Stimulated activated naive CD8-positive, alpha-beta T cell treated with anti-CD3 and anti-CD28 coated beads, Interleukin-15, Interleukin-2, amounts not matched to agents 100 ng/mL and 50 ng/mL, for 24 hours (primary cell): Measurements from ENCODE around the gene CRELD1.

Experiments used
- H3K27ac Mint-ChIP-seq: one replicate; pipeline ENCODE4 v1.8.0; 2021; ENCODE audit warnings: mild to moderate bottlenecking, mixed read lengths
- H3K27me3 Mint-ChIP-seq: one replicate; pipeline ENCODE4 v1.8.0; 2021; ENCODE audit warnings: mixed read lengths
- H3K36me3 Mint-ChIP-seq: one replicate; pipeline ENCODE4 v1.8.0; 2021; ENCODE audit warnings: low read depth, mixed read lengths
- H3K4me1 Mint-ChIP-seq: one replicate; pipeline ENCODE4 v1.8.0; 2021; ENCODE audit warnings: low read depth, mixed read lengths
- H3K4me3 Mint-ChIP-seq: one replicate; pipeline ENCODE4 v1.8.0; 2021; ENCODE audit warnings: mild to moderate bottlenecking, mixed read lengths
- H3K9me3 Mint-ChIP-seq: one replicate; pipeline ENCODE4 v1.8.0; 2021; ENCODE audit warnings: mixed read lengths

CRELD1 gene

GRCh38 chr3:9915254-9916141 lies 18.1 kb upstream of the CRELD1 start:
- H3K4me1 Mint-ChIP-seq, result peaks cover 27% of the 10 kb centered on the region
- H3K9me3 Mint-ChIP-seq, result no peaks in the 10 kb centered on the region
- peaks cover 6% of the 10 kb centered on the region for H3K27me3 Mint-ChIP-seq
- H3K36me3 Mint-ChIP-seq, result no peaks in the 10 kb centered on the region
- H3K4me3 Mint-ChIP-seq, result peak overlapping the region; percentile 70
- peak overlapping the region; percentile 36 for H3K27ac Mint-ChIP-seq

GRCh38 chr3:9916346-9916733 lies 17.3 kb upstream of the CRELD1 start:
- Mint-ChIP-seq H3K27me3 (peaks cover 6% of the 10 kb centered on the region), H3K27ac (peak overlapping the region; percentile 31), H3K9me3 (no peaks in the 10 kb centered on the region), H3K4me3 (peak overlapping the region; percentile 70), H3K36me3 (no peaks in the 10 kb centered on the region), H3K4me1 (peaks cover 27% of the 10 kb centered on the region)

- Mint-ChIP-seq H3K27ac (peak within 1 kb of the TSS; percentile 36), H3K4me3 (peak within 1 kb of the TSS; percentile 70), H3K36me3 (no peaks in the 10 kb centered on the region), H3K4me1 (peaks cover 22% of the 10 kb centered on the region), H3K9me3 (no peaks in the 10 kb centered on the region), H3K27me3 (peaks cover 4% of the 10 kb centered on the region)
These were observed 16.6 kb upstream of the CRELD1 start, which contains the start of gene IL17RC for GRCh38 chr3:9916734-9917680. IL17RC (plus strand) TSS chr3:9917098; CDS start chr3:9917316, 218 bp downstream.

- Mint-ChIP-seq H3K9me3 (no peaks in the 10 kb centered on the region), H3K27me3 (peaks cover 4% of the 10 kb centered on the region), H3K4me1 (peaks cover 14% of the 10 kb centered on the region), H3K4me3 (no peak overlapping the region), H3K27ac (no peak overlapping the region), H3K36me3 (no peaks in the 10 kb centered on the region)
These were observed 15.8 kb upstream of the CRELD1 start for GRCh38 chr3:9917820-9918219.

- no peaks in the 10 kb centered on the region for H3K36me3 Mint-ChIP-seq
- H3K27ac Mint-ChIP-seq, result no peak overlapping the region
- peaks cover 4% of the 10 kb centered on the region for H3K27me3 Mint-ChIP-seq
- no peaks in the 10 kb centered on the region for H3K9me3 Mint-ChIP-seq
- no peak overlapping the region for H3K4me3 Mint-ChIP-seq
- H3K4me1 Mint-ChIP-seq, result peaks cover 13% of the 10 kb centered on the region
These were observed 15.2 kb upstream of the CRELD1 start for GRCh38 chr3:9918261-9919038.

GRCh38 chr3:9928158-9928557 lies 5.5 kb upstream of the CRELD1 start:
- H3K27me3 Mint-ChIP-seq, result no peaks in the 10 kb centered on the region
- H3K4me1 Mint-ChIP-seq, result peaks cover 16% of the 10 kb centered on the region
- no peaks in the 10 kb centered on the region for H3K36me3 Mint-ChIP-seq
- H3K4me3 Mint-ChIP-seq, result no peak overlapping the region
- no peaks in the 10 kb centered on the region for H3K9me3 Mint-ChIP-seq
- no peak overlapping the region for H3K27ac Mint-ChIP-seq

GRCh38 chr3:9930804-9931418 lies 2.7 kb upstream of the CRELD1 start:
- Mint-ChIP-seq H3K4me3 (no peak overlapping the region), H3K4me1 (peaks cover 41% of the 10 kb centered on the region), H3K27ac (no peak overlapping the region), H3K9me3 (no peaks in the 10 kb centered on the region), H3K27me3 (no peaks in the 10 kb centered on the region), H3K36me3 (peaks cover 11% of the 10 kb centered on the region)

GRCh38 chr3:9932535-9932842 lies 1.1 kb upstream of the CRELD1 start:
- Mint-ChIP-seq H3K4me1 (peaks cover 41% of the 10 kb centered on the region), H3K9me3 (no peaks in the 10 kb centered on the region), H3K27ac (peak overlapping the region; percentile 94), H3K4me3 (peak overlapping the region; percentile 96), H3K36me3 (peaks cover 21% of the 10 kb centered on the region), H3K27me3 (no peaks in the 10 kb centered on the region)

- Mint-ChIP-seq H3K27me3 (no peaks in the 10 kb centered on the region), H3K9me3 (no peaks in the 10 kb centered on the region), H3K27ac (peak overlapping the region; percentile 94), H3K4me3 (peak overlapping the region; percentile 96), H3K36me3 (peaks cover 21% of the 10 kb centered on the region), H3K4me1 (peaks cover 41% of the 10 kb centered on the region)
These were observed 632 bp upstream of the CRELD1 start for GRCh38 chr3:9932843-9933560.

- Mint-ChIP-seq H3K9me3 (no peaks in the 10 kb centered on the region), H3K4me1 (peaks cover 41% of the 10 kb centered on the region), H3K27me3 (no peaks in the 10 kb centered on the region), H3K27ac (peak overlapping the region; percentile 94), H3K4me3 (peak overlapping the region; percentile 96), H3K36me3 (peaks cover 21% of the 10 kb centered on the region)
These were observed 594 bp downstream of the CRELD1 start for GRCh38 chr3:9934235-9934621.

- no peaks in the 10 kb centered on the region for H3K9me3 Mint-ChIP-seq
- H3K27me3 Mint-ChIP-seq, result no peaks in the 10 kb centered on the region
- H3K36me3 Mint-ChIP-seq, result peaks cover 21% of the 10 kb centered on the region
- H3K4me3 Mint-ChIP-seq, result peak overlapping the region; percentile 96
- H3K4me1 Mint-ChIP-seq, result peaks cover 41% of the 10 kb centered on the region
- H3K27ac Mint-ChIP-seq, result peak overlapping the region; percentile 94
These were observed 1.4 kb downstream of the CRELD1 start for GRCh38 chr3:9934993-9935392.

GRCh38 chr3:9935966-9936510 lies 2.4 kb downstream of the CRELD1 start:
- H3K27me3 Mint-ChIP-seq, result no peaks in the 10 kb centered on the region

GRCh38 chr3:9937486-9938238 lies 4.0 kb downstream of the CRELD1 start:
- Mint-ChIP-seq H3K27me3 (no peaks in the 10 kb centered on the region), H3K27ac (no peak overlapping the region), H3K9me3 (no peaks in the 10 kb centered on the region), H3K36me3 (peaks cover 21% of the 10 kb centered on the region), H3K4me1 (peaks cover 26% of the 10 kb centered on the region), H3K4me3 (no peak overlapping the region)

More at GRCh38 chr3:9935966-9936510, 2.4 kb downstream of the CRELD1 start:
- H3K4me1 Mint-ChIP-seq, result peaks cover 40% of the 10 kb centered on the region
- H3K36me3 Mint-ChIP-seq, result peaks cover 21% of the 10 kb centered on the region
- H3K4me3 Mint-ChIP-seq, result no peak overlapping the region
- no peaks in the 10 kb centered on the region for H3K9me3 Mint-ChIP-seq
- no peak overlapping the region for H3K27ac Mint-ChIP-seq
